Endodermal cell (in vitro differentiated cells): Measurements from ENCODE around the gene ZNF593OS. TPM values are rescaled to one million over a fixed set of nuclear protein-coding genes. Genes with fewer than 3 reads are reported as not detected.

Experiments used
- DNase-seq: peaks from one replicate; pipeline ENCODE4 v3.0.0-alpha.2; 2017
- H3K27ac ChIP-seq: 2 replicates; pipeline ENCODE4 v1.5.1; 2013; ENCODE audit warnings: mild to moderate bottlenecking, low read depth, low read length, moderate library complexity
- H3K27me3 ChIP-seq: 2 replicates; pipeline ENCODE4 v1.6.1; 2013; ENCODE audit warnings: mild to moderate bottlenecking, low read length, moderate library complexity; ENCODE audit not compliant: insufficient read depth, control insufficient read depth, poor library complexity, severe bottlenecking
- H3K36me3 ChIP-seq: 2 replicates; pipeline ENCODE4 v1.7.0; 2013; ENCODE audit warnings: mild to moderate bottlenecking, low read length, moderate library complexity; ENCODE audit not compliant: control insufficient read depth, insufficient read depth
- H3K4me1 ChIP-seq: one replicate; pipeline ENCODE4 v1.7.0; 2013; ENCODE audit warnings: low read length; ENCODE audit not compliant: control insufficient read depth, insufficient read depth
- H3K4me3 ChIP-seq: 2 replicates; pipeline ENCODE4 v1.5.1; 2013; ENCODE audit warnings: mild to moderate bottlenecking, low read length, moderate library complexity
- H3K9ac ChIP-seq: 2 replicates; pipeline ENCODE4 v1.6.1; 2013; ENCODE audit warnings: mild to moderate bottlenecking, low read length, moderate library complexity; ENCODE audit not compliant: poor library complexity, severe bottlenecking; ENCODE audit errors: extremely low read depth
- H3K9me3 ChIP-seq: 2 replicates; pipeline ENCODE4 v1.6.1; 2013; ENCODE audit warnings: mild to moderate bottlenecking, low read length, moderate library complexity; ENCODE audit not compliant: control insufficient read depth
- H3K27ac Mint-ChIP-seq: 2 replicates; pipeline ENCODE4 v1.8.0; 2020; ENCODE audit warnings: mixed read lengths
- H3K27me3 Mint-ChIP-seq: 2 replicates; pipeline ENCODE4 v1.8.0; 2021; ENCODE audit warnings: mild to moderate bottlenecking, mixed read lengths; ENCODE audit not compliant: insufficient read depth
- H3K36me3 Mint-ChIP-seq: 2 replicates; pipeline ENCODE4 v1.8.0; 2020; ENCODE audit warnings: low read depth, mixed read lengths
- H3K4me1 Mint-ChIP-seq: 2 replicates; pipeline ENCODE4 v1.8.0; 2020; ENCODE audit warnings: mixed read lengths
- H3K4me3 Mint-ChIP-seq: 2 replicates; pipeline ENCODE4 v1.8.0; 2020; ENCODE audit warnings: mild to moderate bottlenecking, moderate library complexity, mixed read lengths
- H3K9me3 Mint-ChIP-seq: 2 replicates; pipeline ENCODE4 v1.8.0; 2020; ENCODE audit warnings: mild to moderate bottlenecking, mixed read lengths
- WGBS, 2 experiments: methylation state at CpG; one replicate each; pipeline versions ENCODE4 v1.1.5 to v1.1.7; 2013; ENCODE audit warnings: missing lambda C conversion rate in 2 of 2, mixed read lengths in 1 of 2; ENCODE audit not compliant: insufficient coverage in 1 of 2, insufficient read length in 1 of 2; 5-methylcytosine and 5-hydroxymethylcytosine counted together
- total RNA-seq, 2 donors: library from RNA; stranded (reverse); fragmentation: NEBNext Ultra II Directional in 1 of 2; extraction: Animal tissue kit (Norgen Biotek cat#: 25700) in 1 of 2; gene quantifications; 2 replicates in 1 of 2; 3 replicates in 1 of 2; pipeline ENCODE4 v1.2.1, GENCODE V29; 2021
- TF ChIP-seq, protein P1 (sequence below): fragments of 200-600 bp; sonication (generic); conservative IDR thresholded peaks from 2 replicates; pipeline ENCODE4 v1.5.0; 2021; ENCODE audit warnings: antibody characterized with exemption, mild to moderate bottlenecking

The ZNF593OS gene
- total RNA-seq, 2 donors from 2014 or later = not detected

DNA sequence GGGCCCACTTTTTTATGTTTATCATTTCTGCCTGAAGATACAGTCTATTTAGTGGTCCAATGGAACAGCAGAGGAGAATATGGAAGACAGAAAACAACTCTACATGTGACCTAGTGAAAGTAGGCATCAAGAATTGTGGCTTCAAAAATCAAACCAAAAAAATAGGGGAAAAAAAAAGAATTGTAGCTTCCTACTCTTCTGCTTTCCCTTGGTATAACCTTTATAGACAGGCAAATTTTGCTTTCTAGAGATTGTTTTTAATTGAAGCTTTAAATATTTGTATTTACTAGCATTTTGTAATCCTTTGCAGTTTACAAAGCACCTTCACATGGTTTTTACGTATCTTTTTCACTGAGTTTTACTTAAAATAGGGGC, 45.7 kb downstream of the ZNF593OS start:
- no peak overlapping the region for H3K27ac Mint-ChIP-seq
- no peaks in the 10 kb centered on the region for H3K27me3 Mint-ChIP-seq
- H3K4me3 ChIP-seq = no peak overlapping the region
- no peak overlapping the region for H3K27ac ChIP-seq
- no peaks in the 10 kb centered on the region for H3K9me3 ChIP-seq
- TF ChIP-seq, protein P1, sequence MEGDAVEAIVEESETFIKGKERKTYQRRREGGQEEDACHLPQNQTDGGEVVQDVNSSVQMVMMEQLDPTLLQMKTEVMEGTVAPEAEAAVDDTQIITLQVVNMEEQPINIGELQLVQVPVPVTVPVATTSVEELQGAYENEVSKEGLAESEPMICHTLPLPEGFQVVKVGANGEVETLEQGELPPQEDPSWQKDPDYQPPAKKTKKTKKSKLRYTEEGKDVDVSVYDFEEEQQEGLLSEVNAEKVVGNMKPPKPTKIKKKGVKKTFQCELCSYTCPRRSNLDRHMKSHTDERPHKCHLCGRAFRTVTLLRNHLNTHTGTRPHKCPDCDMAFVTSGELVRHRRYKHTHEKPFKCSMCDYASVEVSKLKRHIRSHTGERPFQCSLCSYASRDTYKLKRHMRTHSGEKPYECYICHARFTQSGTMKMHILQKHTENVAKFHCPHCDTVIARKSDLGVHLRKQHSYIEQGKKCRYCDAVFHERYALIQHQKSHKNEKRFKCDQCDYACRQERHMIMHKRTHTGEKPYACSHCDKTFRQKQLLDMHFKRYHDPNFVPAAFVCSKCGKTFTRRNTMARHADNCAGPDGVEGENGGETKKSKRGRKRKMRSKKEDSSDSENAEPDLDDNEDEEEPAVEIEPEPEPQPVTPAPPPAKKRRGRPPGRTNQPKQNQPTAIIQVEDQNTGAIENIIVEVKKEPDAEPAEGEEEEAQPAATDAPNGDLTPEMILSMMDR = no peak
- peaks cover 14% of the 10 kb centered on the region for H3K36me3 Mint-ChIP-seq
- H3K27me3 ChIP-seq = no peaks in the 10 kb centered on the region
- H3K4me1 Mint-ChIP-seq = peaks cover 21% of the 10 kb centered on the region
- no peak overlapping the region for H3K4me3 Mint-ChIP-seq
- WGBS, 2 experiments = 83 to 93% methylated on average over 1 of the region's 1 CpG
- H3K9ac ChIP-seq = no peak overlapping the region
- DNase-seq = no peak
- H3K36me3 ChIP-seq = peaks cover 8% of the 10 kb centered on the region
- no peaks in the 10 kb centered on the region for H3K4me1 ChIP-seq
- no peaks in the 10 kb centered on the region for H3K9me3 Mint-ChIP-seq

DNA sequence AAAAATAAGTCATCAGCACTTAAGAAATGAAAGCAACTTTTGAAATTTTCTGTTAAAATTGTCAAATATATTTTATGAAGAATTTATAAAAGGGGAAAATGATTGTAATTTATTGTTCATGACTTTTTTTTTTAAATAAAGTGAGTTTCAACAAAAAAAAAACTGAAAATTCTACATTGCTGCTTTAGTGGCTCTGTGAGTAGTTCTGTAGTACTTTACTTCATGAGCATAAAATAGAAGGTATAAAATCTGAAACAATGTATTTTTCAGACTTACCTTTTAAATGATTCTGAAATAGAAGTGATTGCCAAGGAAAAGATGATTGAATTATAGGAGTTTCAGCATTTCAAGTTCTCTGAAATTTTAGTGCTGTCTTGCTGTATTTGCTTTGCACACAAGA, 46.2 kb downstream of the ZNF593OS start:
- H3K9ac ChIP-seq = no peak overlapping the region
- Mint-ChIP-seq H3K27ac (no peak overlapping the region), H3K36me3 (peaks cover 14% of the 10 kb centered on the region), H3K27me3 (no peaks in the 10 kb centered on the region), H3K4me1 (peaks cover 21% of the 10 kb centered on the region), H3K4me3 (no peak overlapping the region), H3K9me3 (no peaks in the 10 kb centered on the region)
- no peaks in the 10 kb centered on the region for H3K9me3 ChIP-seq
- no peak overlapping the region for H3K27ac ChIP-seq
- peaks cover 8% of the 10 kb centered on the region for H3K36me3 ChIP-seq
- TF ChIP-seq, protein P1 = no peak
- no peak for DNase-seq
- no peak overlapping the region for H3K4me3 ChIP-seq
- no peaks in the 10 kb centered on the region for H3K27me3 ChIP-seq
- H3K4me1 ChIP-seq = no peaks in the 10 kb centered on the region

DNA sequence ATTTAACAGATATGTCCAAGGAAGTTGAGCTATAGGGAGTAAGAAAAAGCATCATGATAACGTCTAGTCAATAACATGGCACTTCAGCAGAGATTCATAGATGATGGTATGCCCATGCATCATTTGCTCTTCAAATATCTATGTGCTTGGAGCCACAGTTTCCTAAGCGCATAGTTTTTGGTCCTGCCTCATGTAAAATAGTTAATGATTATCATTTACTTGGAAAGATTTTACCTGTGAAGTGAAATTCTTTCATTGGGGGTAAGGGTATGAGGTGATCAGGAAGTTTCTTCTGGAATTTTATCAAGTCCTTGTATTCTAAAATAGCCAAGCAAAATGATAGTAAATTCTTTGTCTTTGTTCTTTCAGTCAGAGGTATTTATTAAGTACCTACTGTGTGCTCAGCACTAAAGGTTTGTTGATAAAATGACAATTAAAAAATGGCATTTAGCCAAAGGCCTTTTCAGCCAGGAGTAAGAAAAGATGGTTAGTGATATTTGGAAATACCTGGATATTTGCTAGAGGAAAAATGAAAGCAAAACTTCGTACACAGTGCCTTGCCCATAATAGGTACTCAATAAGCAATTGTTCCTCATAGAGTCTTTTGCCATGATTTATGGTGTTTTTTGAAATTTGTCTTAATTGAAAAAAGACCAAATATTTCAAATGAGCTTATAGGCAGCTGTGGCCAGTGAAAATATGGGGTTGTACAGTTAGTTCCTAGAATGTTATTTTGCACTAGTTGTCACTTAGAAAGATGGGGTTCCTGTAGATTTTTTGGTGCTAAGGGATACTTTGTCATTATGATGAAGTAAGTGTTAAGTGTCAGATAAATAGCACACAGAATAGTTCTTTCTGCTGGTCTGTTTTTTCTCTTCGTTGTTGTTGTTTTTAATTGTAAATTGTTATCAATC, 47.0 kb downstream of the ZNF593OS start:
- Mint-ChIP-seq H3K36me3 (peaks cover 14% of the 10 kb centered on the region), H3K4me1 (peaks cover 21% of the 10 kb centered on the region), H3K27me3 (no peaks in the 10 kb centered on the region), H3K4me3 (no peak overlapping the region), H3K27ac (no peak overlapping the region), H3K9me3 (no peaks in the 10 kb centered on the region)
- no peak overlapping the region for H3K27ac ChIP-seq
- no peaks in the 10 kb centered on the region for H3K4me1 ChIP-seq
- no peaks in the 10 kb centered on the region for H3K9me3 ChIP-seq
- WGBS, 2 experiments = 83 to 92% methylated on average over 2 to 4 of the region's 4 CpGs
- TF ChIP-seq, protein P1 = no peak
- H3K36me3 ChIP-seq = peaks cover 8% of the 10 kb centered on the region
- H3K4me3 ChIP-seq = no peak overlapping the region
- no peaks in the 10 kb centered on the region for H3K27me3 ChIP-seq
- DNase-seq = no peak
- no peak overlapping the region for H3K9ac ChIP-seq
